Measurements from ENCODE around the gene EFCAB5. TPM values are rescaled to one million over a fixed set of nuclear protein-coding genes. Genes with fewer than 3 reads are reported as not detected.
A peak's percentile ranks its signal among the peaks of the same experiment; 100 is the strongest.
"Not testable (repeated sequence)": the region's sequence is repeated elsewhere in the genome, so short reads cannot be mapped to it uniquely, and the experiment has no call there.

Gene EFCAB5
- total and polyA plus RNA-seq, 12 donors = 0.03 to 1.4 (median 0.19) TPM; not detected in 6

DNA sequence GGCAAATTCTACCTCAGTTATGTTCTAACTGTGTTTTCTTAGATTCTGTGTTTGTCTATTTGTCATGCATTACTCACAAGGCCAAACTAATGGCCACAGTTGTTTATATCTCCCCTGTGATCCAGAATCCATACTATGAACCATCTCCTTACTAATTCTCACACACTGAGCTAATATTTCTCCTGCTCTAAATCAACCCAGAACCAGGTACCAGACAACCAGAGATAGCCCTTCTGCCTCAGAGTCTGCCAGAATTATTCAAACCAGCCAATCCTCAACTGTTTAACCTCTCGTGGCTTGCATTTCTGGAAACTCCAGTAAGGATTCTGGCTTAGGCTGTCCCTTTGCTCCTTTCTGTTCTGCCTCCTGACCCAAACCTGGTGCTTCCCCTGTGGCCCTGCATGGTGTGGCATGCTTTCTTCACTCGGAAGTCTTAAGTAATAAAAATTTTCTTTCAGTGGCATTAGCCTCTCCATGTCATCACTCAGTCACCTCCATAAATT is 59.4 kb downstream of the EFCAB5 start:
- no peak for TF ChIP-seq POLR2A (IDR thresholded peaks at IDR 0.05)
- TF ChIP-seq, protein P1, sequence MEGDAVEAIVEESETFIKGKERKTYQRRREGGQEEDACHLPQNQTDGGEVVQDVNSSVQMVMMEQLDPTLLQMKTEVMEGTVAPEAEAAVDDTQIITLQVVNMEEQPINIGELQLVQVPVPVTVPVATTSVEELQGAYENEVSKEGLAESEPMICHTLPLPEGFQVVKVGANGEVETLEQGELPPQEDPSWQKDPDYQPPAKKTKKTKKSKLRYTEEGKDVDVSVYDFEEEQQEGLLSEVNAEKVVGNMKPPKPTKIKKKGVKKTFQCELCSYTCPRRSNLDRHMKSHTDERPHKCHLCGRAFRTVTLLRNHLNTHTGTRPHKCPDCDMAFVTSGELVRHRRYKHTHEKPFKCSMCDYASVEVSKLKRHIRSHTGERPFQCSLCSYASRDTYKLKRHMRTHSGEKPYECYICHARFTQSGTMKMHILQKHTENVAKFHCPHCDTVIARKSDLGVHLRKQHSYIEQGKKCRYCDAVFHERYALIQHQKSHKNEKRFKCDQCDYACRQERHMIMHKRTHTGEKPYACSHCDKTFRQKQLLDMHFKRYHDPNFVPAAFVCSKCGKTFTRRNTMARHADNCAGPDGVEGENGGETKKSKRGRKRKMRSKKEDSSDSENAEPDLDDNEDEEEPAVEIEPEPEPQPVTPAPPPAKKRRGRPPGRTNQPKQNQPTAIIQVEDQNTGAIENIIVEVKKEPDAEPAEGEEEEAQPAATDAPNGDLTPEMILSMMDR (IDR thresholded peaks at IDR 0.05) = no peak
- no peak overlapping the region for H3K27ac ChIP-seq
- H3K4me3 ChIP-seq = no peak overlapping the region
- no peaks in the 10 kb centered on the region for H3K9me3 ChIP-seq (replicated peaks in 1 of 3)
- 39 to 61% (median 49%) methylated on average over 2 of the region's 2 CpGs for whole genome bisulfite sequencing, 4 donors
- H3K4me1 ChIP-seq (replicated peaks in 1 of 2) = peaks cover 0 to 16% of the 10 kb centered on the region in 2 donors
- H3K27me3 ChIP-seq = no peaks in the 10 kb centered on the region
- intact Hi-C loops (cut with DNase I) = no loop called here
- no peak for DNase-seq
- no peaks in the 10 kb centered on the region for H3K36me3 ChIP-seq (replicated peaks in 1 of 2)

DNA sequence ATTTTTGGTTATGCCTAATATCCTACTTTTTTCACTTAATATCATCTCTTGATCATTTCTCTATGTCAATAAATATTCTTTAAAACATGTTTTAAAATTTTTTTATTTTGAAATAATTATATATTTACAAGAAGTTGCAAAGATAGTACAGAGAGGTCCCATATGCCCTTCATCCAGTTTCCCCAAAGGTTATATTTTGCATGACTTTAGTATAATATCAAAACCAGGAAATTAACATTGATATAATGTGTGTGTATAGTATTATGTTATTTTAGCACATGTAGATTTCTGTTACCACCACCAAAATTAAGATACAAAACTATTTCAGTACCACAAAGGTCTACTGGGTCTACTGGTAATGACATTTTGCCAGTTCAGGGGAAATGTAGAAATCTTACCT is 60.7 kb downstream of the EFCAB5 start:
- Histone ChIP-seq H3K27me3 (no peaks in the 10 kb centered on the region), H3K4me1 (replicated peaks in 1 of 2) (peaks cover 0 to 17% of the 10 kb centered on the region in 2 donors), H3K9me3 (replicated peaks in 1 of 3) (no peaks in the 10 kb centered on the region), H3K27ac (no peak overlapping the region), H3K36me3 (replicated peaks in 1 of 2) (no peaks in the 10 kb centered on the region), H3K4me3 (no peak overlapping the region)
- TF ChIP-seq, protein P1 (IDR thresholded peaks at IDR 0.05) = no peak
- TF ChIP-seq POLR2A (IDR thresholded peaks at IDR 0.05) = no peak
- intact Hi-C loops (cut with DNase I) = no loop called here
- DNase-seq = no peak

DNA sequence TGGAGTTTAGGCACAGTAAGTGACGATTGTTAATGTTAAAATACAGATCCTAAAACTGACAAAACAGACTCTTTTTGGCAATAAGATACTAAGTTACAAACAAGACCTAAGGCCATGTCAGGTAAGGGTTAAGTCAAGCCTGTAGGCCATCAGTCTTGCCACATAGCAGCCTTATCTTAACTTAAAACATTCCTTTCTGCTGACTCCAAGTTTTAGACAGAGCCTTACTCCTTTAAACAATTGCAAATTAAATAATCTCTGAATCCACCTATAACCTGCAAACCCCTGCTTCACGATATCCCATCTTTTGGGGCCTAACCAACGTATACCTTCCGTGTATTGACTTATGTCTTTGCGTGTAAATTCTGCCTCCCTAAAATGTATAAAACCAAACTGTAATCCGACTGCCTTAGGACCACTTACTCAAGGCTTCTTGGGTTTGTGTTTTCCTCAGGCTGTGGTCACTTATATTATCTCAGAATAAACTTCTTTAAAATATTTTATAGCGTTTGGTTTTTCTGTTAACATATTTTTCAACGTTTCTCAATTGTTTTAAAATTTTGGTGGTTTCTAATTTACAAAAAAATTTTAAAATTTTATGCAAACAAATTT is 64.4 kb downstream of the EFCAB5 start:
- Histone ChIP-seq H3K27me3 (no peaks in the 10 kb centered on the region), H3K4me1 (replicated peaks in 1 of 2) (peaks cover 0 to 14% of the 10 kb centered on the region in 2 donors), H3K36me3 (replicated peaks in 1 of 2) (no peaks in the 10 kb centered on the region), H3K9me3 (replicated peaks in 1 of 3) (no peaks in the 10 kb centered on the region), H3K4me3 (no peak overlapping the region), H3K27ac (no peak overlapping the region)
- WGBS, 4 donors = 66 to 72% (median 68%) methylated on average over 8 of the region's 8 CpGs
- intact Hi-C loops (cut with DNase I) = no loop called here
- peak in 1 of 7 donors; percentile 11 for DNase-seq
- TF ChIP-seq, protein P1 (IDR thresholded peaks at IDR 0.05) = no peak
- no peak for TF ChIP-seq POLR2A (IDR thresholded peaks at IDR 0.05)

DNA sequence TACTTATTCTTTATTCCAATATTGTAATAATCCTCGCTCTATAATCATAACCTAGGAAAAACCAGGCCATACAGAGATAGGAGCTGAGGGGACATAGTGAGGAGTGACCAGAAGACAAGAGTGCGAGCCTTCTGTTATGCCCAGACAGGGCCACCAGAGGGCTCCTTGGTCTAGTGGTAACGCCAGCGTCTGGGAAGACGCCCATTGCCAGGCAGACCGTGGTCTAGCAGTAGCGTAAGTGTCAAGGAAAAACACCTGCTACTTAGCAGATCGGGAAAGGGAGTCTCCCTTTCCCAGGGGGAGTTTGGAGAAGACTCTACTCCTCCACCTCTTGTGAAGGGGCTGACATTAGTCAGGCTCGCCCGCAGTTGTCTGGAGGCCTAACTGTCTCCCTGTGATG is 70.5 kb downstream of the EFCAB5 start:
- WGBS, 4 donors = 83 to 89% (median 85%) methylated on average over 3 to 10 of the region's 10 CpGs
- peak in 2 of 7 donors; percentile 14 to 25 for DNase-seq
- intact Hi-C loops (cut with DNase I); H3K4me3 ChIP-seq; H3K4me1 ChIP-seq (replicated peaks in 1 of 2); H3K27me3 ChIP-seq; H3K36me3 ChIP-seq (replicated peaks in 1 of 2); H3K9me3 ChIP-seq (replicated peaks in 1 of 3); H3K27ac ChIP-seq: not testable (repeated sequence)
- TF ChIP-seq, protein P1 (IDR thresholded peaks at IDR 0.05) = peak in 2 of 6 experiments; percentile 6 to 11

Data from adrenal gland (tissue), 12 donors.